ENCODE data around the gene CCDC174.
A peak's percentile ranks its signal among the peaks of the same experiment; 100 is the strongest.

CCDC174 gene

GRCh38 chr3:14625443-14625842 lies 26.1 kb upstream of the CCDC174 start:
- no peak for DNase-seq (ENCODE audit: low read depth)

- no peak for DNase-seq (ENCODE audit: low read depth)
Observed at GRCh38 chr3:14627815-14628214, 23.7 kb upstream of the CCDC174 start.

GRCh38 chr3:14628406-14628805 lies 23.2 kb upstream of the CCDC174 start:
- no peak for DNase-seq (ENCODE audit: low read depth)

GRCh38 chr3:14630404-14631100 lies 21.0 kb upstream of the CCDC174 start:
- DNase-seq (ENCODE audit: low read depth): no peak

- DNase-seq (ENCODE audit: low read depth): no peak
Observed at GRCh38 chr3:14631101-14631497, 20.5 kb upstream of the CCDC174 start.

- DNase-seq (ENCODE audit: low read depth): no peak
Observed at GRCh38 chr3:14631687-14632441, 19.7 kb upstream of the CCDC174 start.

GRCh38 chr3:14632442-14632930 lies 19.1 kb upstream of the CCDC174 start:
- no peak for DNase-seq (ENCODE audit: low read depth)

GRCh38 chr3:14633417-14633816 lies 18.1 kb upstream of the CCDC174 start:
- DNase-seq (ENCODE audit: low read depth): no peak

- DNase-seq (ENCODE audit: low read depth): peak; percentile 42
Observed at GRCh38 chr3:14633819-14634424, 17.6 kb upstream of the CCDC174 start.

GRCh38 chr3:14634763-14635400 lies 16.7 kb upstream of the CCDC174 start:
- DNase-seq (ENCODE audit: low read depth): no peak

GRCh38 chr3:14636496-14637087 lies 15.0 kb upstream of the CCDC174 start:
- no peak for DNase-seq (ENCODE audit: low read depth)

GRCh38 chr3:14640157-14640562 lies 11.4 kb upstream of the CCDC174 start:
- DNase-seq (ENCODE audit: low read depth): no peak

- no peak for DNase-seq (ENCODE audit: low read depth)
Observed at GRCh38 chr3:14640734-14641133, 10.8 kb upstream of the CCDC174 start.

- DNase-seq (ENCODE audit: low read depth): no peak
Observed at GRCh38 chr3:14641346-14641745, 10.2 kb upstream of the CCDC174 start.

- DNase-seq (ENCODE audit: low read depth): no peak
Observed at GRCh38 chr3:14645453-14645852, 6.1 kb upstream of the CCDC174 start.

GRCh38 chr3:14646131-14646573 lies 5.4 kb upstream of the CCDC174 start:
- no peak for DNase-seq (ENCODE audit: low read depth)

GRCh38 chr3:14646589-14647413 lies 4.8 kb upstream of the CCDC174 start:
- DNase-seq (ENCODE audit: low read depth): no peak

GRCh38 chr3:14647976-14648955 lies 3.3 kb upstream of the CCDC174 start:
- no peak for DNase-seq (ENCODE audit: low read depth)

- DNase-seq (ENCODE audit: low read depth): no peak
Observed at GRCh38 chr3:14649466-14649865, 2.1 kb upstream of the CCDC174 start.

- DNase-seq (ENCODE audit: low read depth): no peak
Observed at GRCh38 chr3:14650193-14650592, 1.4 kb upstream of the CCDC174 start.
